ENCODE measurements around the gene SNX33. TPM values are rescaled to one million over a fixed set of nuclear protein-coding genes. Genes with fewer than 3 reads are reported as not detected.
A peak's percentile ranks its signal among the peaks of the same experiment; 100 is the strongest.
"Not testable (repeated sequence)": the region's sequence is repeated elsewhere in the genome, so short reads cannot be mapped to it uniquely, and the experiment has no call there.

Gene SNX33
- total RNA-seq, 1 donor from 2014 or later: 10.1 TPM

- H3K4me1 ChIP-seq: peaks cover 37% of the 10 kb centered on the region
- H3K79me2 ChIP-seq (ENCODE audit: low read depth): no peaks in the 10 kb centered on the region
- no peak overlapping the region for H3K4me3 ChIP-seq
- H3K4me1 Mint-ChIP-seq: peaks cover 28% of the 10 kb centered on the region
- no peaks in the 10 kb centered on the region for H3K36me3 ChIP-seq
- no peaks in the 10 kb centered on the region for H3K9me3 ChIP-seq (ENCODE audit: low read depth)
- no peaks in the 10 kb centered on the region for H4K20me1 ChIP-seq (ENCODE audit: low read depth)
- no peaks in the 10 kb centered on the region for H3K9me3 Mint-ChIP-seq
- H3K27ac Mint-ChIP-seq: no peak overlapping the region
- no peak for DNase-seq (ENCODE audit: low spot score)
- peaks cover 8% of the 10 kb centered on the region for H3F3A ChIP-seq (ENCODE audit: low read depth)
- H3K36me3 Mint-ChIP-seq: no peaks in the 10 kb centered on the region
- H3K27me3 Mint-ChIP-seq (ENCODE audit: insufficient read depth, low read depth): peaks cover 6% of the 10 kb centered on the region
- peak overlapping the region; percentile 38 for H3K4me2 ChIP-seq
- no peak overlapping the region for H2AFZ ChIP-seq (replicated peaks)
- no peak overlapping the region for H3K4me3 Mint-ChIP-seq
- no peak overlapping the region for H3K27ac ChIP-seq
- no peaks in the 10 kb centered on the region for H3K27me3 ChIP-seq
- TF ChIP-seq EZH2 (IDR thresholded peaks at IDR 0.05) (no peak), CTCF (IDR thresholded peaks at IDR 0.05) (no peak), EZH2phosphoT487 (IDR thresholded peaks at IDR 0.05) (no peak)
- H3K9ac ChIP-seq: no peak overlapping the region
Measured at GRCh38 chr15:75676688-75677464, 29.2 kb downstream of the SNX33 start.

GRCh38 chr15:75677465-75678323, 30.0 kb downstream of the SNX33 start:
- peak overlapping the region; percentile 38 for H3K4me2 ChIP-seq
- H3K9me3 Mint-ChIP-seq: no peaks in the 10 kb centered on the region
- TF ChIP-seq CTCF (IDR thresholded peaks at IDR 0.05): no peak
- no peak for TF ChIP-seq EZH2phosphoT487 (IDR thresholded peaks at IDR 0.05)
- TF ChIP-seq EZH2 (IDR thresholded peaks at IDR 0.05): no peak
- H3K27ac ChIP-seq: no peak overlapping the region
- peak; percentile 38 for DNase-seq (ENCODE audit: low spot score)
- peak overlapping the region; percentile 48 for H3K4me3 Mint-ChIP-seq
- no peak overlapping the region for H3K4me3 ChIP-seq
- no peak overlapping the region for H2AFZ ChIP-seq (replicated peaks)
- peaks cover 6% of the 10 kb centered on the region for H3K27me3 Mint-ChIP-seq (ENCODE audit: insufficient read depth, low read depth)
- no peaks in the 10 kb centered on the region for H3K36me3 ChIP-seq
- no peak overlapping the region for H3K9ac ChIP-seq
- H3F3A ChIP-seq (ENCODE audit: low read depth): peaks cover 8% of the 10 kb centered on the region
- H3K79me2 ChIP-seq (ENCODE audit: low read depth): no peaks in the 10 kb centered on the region
- no peaks in the 10 kb centered on the region for H3K9me3 ChIP-seq (ENCODE audit: low read depth)
- peaks cover 30% of the 10 kb centered on the region for H3K4me1 ChIP-seq
- H3K4me1 Mint-ChIP-seq: peaks cover 23% of the 10 kb centered on the region
- H3K27me3 ChIP-seq: no peaks in the 10 kb centered on the region
- no peaks in the 10 kb centered on the region for H4K20me1 ChIP-seq (ENCODE audit: low read depth)
- peak overlapping the region; percentile 53 for H3K27ac Mint-ChIP-seq
- no peaks in the 10 kb centered on the region for H3K36me3 Mint-ChIP-seq

- H3K9me3 Mint-ChIP-seq; H3K27ac ChIP-seq; H4K20me1 ChIP-seq (ENCODE audit: low read depth); H3K4me3 Mint-ChIP-seq; H3K9me3 ChIP-seq (ENCODE audit: low read depth); H3K4me3 ChIP-seq; H3K27me3 Mint-ChIP-seq (ENCODE audit: insufficient read depth, low read depth); H3K27me3 ChIP-seq; H3K4me2 ChIP-seq; H3K79me2 ChIP-seq (ENCODE audit: low read depth); H3F3A ChIP-seq (ENCODE audit: low read depth); H3K36me3 Mint-ChIP-seq; H3K9ac ChIP-seq; H3K36me3 ChIP-seq; H2AFZ ChIP-seq (replicated peaks); DNase-seq (ENCODE audit: low spot score): not testable (repeated sequence)
- Mint-ChIP-seq H3K4me1 (peaks cover 22% of the 10 kb centered on the region), H3K27ac (peak overlapping the region; percentile 72)
- peaks cover 24% of the 10 kb centered on the region for H3K4me1 ChIP-seq
Measured at GRCh38 chr15:75678324-75678690, 30.6 kb downstream of the SNX33 start.
